HL-60 (cell line): Measurements from ENCODE around the gene PACRGL.

Source experiments
- DNase-seq, 2 experiments: peaks; one replicate each; pipeline ENCODE4 v3.0.0-alpha.2; 2010 to 2020; ENCODE audit warnings: low read depth in 1 of 2, low spot score in 1 of 2
- H3K27ac ChIP-seq: fragments of 250-450 bp; sonication (Bioruptor Pico); replicated peaks from 2 replicates; pipeline ENCODE4 v1.5.1; 2020; ENCODE audit warnings: mild to moderate bottlenecking, moderate library complexity
- H3K27me3 ChIP-seq: fragments of 250-450 bp; sonication (Bioruptor Pico); 2 replicates; pipeline ENCODE4 v1.5.1; 2021; ENCODE audit warnings: mild to moderate bottlenecking, moderate library complexity; ENCODE audit not compliant: insufficient read depth, poor library complexity, severe bottlenecking
- H3K4me3 ChIP-seq: replicated peaks from 2 replicates; pipeline ENCODE4 v1.5.1; 2011; ENCODE audit warnings: mild to moderate bottlenecking, control low read depth, low read length; ENCODE audit not compliant: insufficient read depth
- CTCF ChIP-seq: IDR thresholded peaks from one replicate; pipeline ENCODE4 v1.5.1; 2011; ENCODE audit warnings: low read length, control low read depth, inconsistent platforms; ENCODE audit not compliant: insufficient read depth
- GABPA ChIP-seq: IDR thresholded peaks from 2 replicates; pipeline ENCODE4 v1.6.1; 2012; ENCODE audit warnings: low read depth
- POLR2AphosphoS5 ChIP-seq: IDR thresholded peaks from 2 replicates; pipeline ENCODE4 v1.6.1; 2012; ENCODE audit warnings: low read depth
- REST ChIP-seq: IDR thresholded peaks from 2 replicates; pipeline ENCODE4 v1.6.1; 2012; ENCODE audit warnings: low read depth; ENCODE audit not compliant: insufficient replicate concordance
- SPI1 ChIP-seq: IDR thresholded peaks from 2 replicates; pipeline ENCODE4 v1.6.1; 2012; ENCODE audit warnings: low read depth, mild to moderate bottlenecking, borderline replicate concordance

PACRGL gene

GRCh38 chr4:20687864-20688263 is 12.4 kb upstream of the PACRGL start:
- no peak overlapping the region for H3K4me3 ChIP-seq
- no peaks in the 10 kb centered on the region for H3K27me3 ChIP-seq
- H3K27ac ChIP-seq: no peak overlapping the region
- DNase-seq: no peak
- TF ChIP-seq CTCF: no peak
- TF ChIP-seq REST: no peak

GRCh38 chr4:20696815-20697214 is 3.4 kb upstream of the PACRGL start:
- Histone ChIP-seq H3K27me3 (no peaks in the 10 kb centered on the region), H3K4me3 (no peak overlapping the region), H3K27ac (no peak overlapping the region)
- no peak for TF ChIP-seq POLR2AphosphoS5
- no peak for TF ChIP-seq SPI1
- TF ChIP-seq GABPA: no peak
- no peak for TF ChIP-seq CTCF
- TF ChIP-seq REST: no peak
- no peak for DNase-seq

GRCh38 chr4:20698382-20698781 is 1.9 kb upstream of the PACRGL start:
- Histone ChIP-seq H3K27me3 (no peaks in the 10 kb centered on the region), H3K4me3 (no peak overlapping the region), H3K27ac (no peak overlapping the region)
- DNase-seq: peak; percentile 46 to 55
- TF ChIP-seq CTCF (no peak), POLR2AphosphoS5 (no peak), SPI1 (no peak), GABPA (no peak), REST (no peak)
